Epidermal melanocyte (primary cell): ENCODE measurements around the gene NOMO2.
"Not testable (repeated sequence)": the region's sequence is repeated elsewhere in the genome, so short reads cannot be mapped to it uniquely, and the experiment has no call there.

Source experiments
- DNase-seq: peaks from one replicate; pipeline ENCODE4 v3.0.0; 2011; ENCODE audit warnings: low spot score; ENCODE audit not compliant: insufficient read length

Gene NOMO2

GRCh38 chr16:18575298-18575917 lies 13.5 kb upstream of the NOMO2 start:
- DNase-seq: not testable (repeated sequence)

GRCh38 chr16:18573887-18574286 lies 12.0 kb upstream of the NOMO2 start:
- DNase-seq: not testable (repeated sequence)

GRCh38 chr16:18572973-18573372 lies 11.1 kb upstream of the NOMO2 start:
- DNase-seq: not testable (repeated sequence)

GRCh38 chr16:18571307-18571850 lies 9.5 kb upstream of the NOMO2 start:
- DNase-seq: not testable (repeated sequence)

GRCh38 chr16:18570529-18571306 lies 8.8 kb upstream of the NOMO2 start:
- not testable (repeated sequence) for DNase-seq

GRCh38 chr16:18560416-18561220 lies 1.3 kb downstream of the NOMO2 start:
- DNase-seq: not testable (repeated sequence)

- DNase-seq: not testable (repeated sequence)
Observed at GRCh38 chr16:18553671-18554070, 8.2 kb downstream of the NOMO2 start.

GRCh38 chr16:18547382-18547781 lies 14.5 kb downstream of the NOMO2 start:
- not testable (repeated sequence) for DNase-seq

- DNase-seq: not testable (repeated sequence)
Observed at GRCh38 chr16:18546853-18547252, 15.0 kb downstream of the NOMO2 start.

GRCh38 chr16:18544232-18545081 lies 17.4 kb downstream of the NOMO2 start:
- not testable (repeated sequence) for DNase-seq

- not testable (repeated sequence) for DNase-seq
Observed at GRCh38 chr16:18541912-18542311, 20.0 kb downstream of the NOMO2 start.

- DNase-seq: not testable (repeated sequence)
Observed at GRCh38 chr16:18537004-18537403, 24.9 kb downstream of the NOMO2 start.

GRCh38 chr16:18535519-18536168 lies 26.3 kb downstream of the NOMO2 start:
- DNase-seq: not testable (repeated sequence)

GRCh38 chr16:18534308-18534707 lies 27.6 kb downstream of the NOMO2 start:
- DNase-seq: not testable (repeated sequence)

- not testable (repeated sequence) for DNase-seq
Observed at GRCh38 chr16:18531323-18531722, 30.6 kb downstream of the NOMO2 start.

GRCh38 chr16:18530329-18530728 lies 31.6 kb downstream of the NOMO2 start:
- DNase-seq: not testable (repeated sequence)

- DNase-seq: not testable (repeated sequence)
Observed at GRCh38 chr16:18526547-18526946, 35.4 kb downstream of the NOMO2 start.

- not testable (repeated sequence) for DNase-seq
Observed at GRCh38 chr16:18525882-18526482, 35.9 kb downstream of the NOMO2 start.

GRCh38 chr16:18522637-18523036 lies 39.3 kb downstream of the NOMO2 start:
- not testable (repeated sequence) for DNase-seq
